Hepatocyte (in vitro differentiated cells): Measurements from ENCODE around the gene SRSF2. TPM values are rescaled to one million over a fixed set of nuclear protein-coding genes. Genes with fewer than 3 reads are reported as not detected.

Experiments
- DNase-seq: peaks from one replicate; pipeline ENCODE4 v3.0.0-alpha.2; 2016; ENCODE audit warnings: low spot score
- H2AFZ ChIP-seq: fragments of 200-600 bp; sonication (generic); 2 replicates; pipeline ENCODE4 v1.6.0; 2016; ENCODE audit warnings: antibody characterized with exemption, mild to moderate bottlenecking
- H3K27ac ChIP-seq: fragments of 200-600 bp; sonication (generic); 2 replicates; pipeline ENCODE4 v1.5.1; 2016; ENCODE audit warnings: mild to moderate bottlenecking
- H3K27me3 ChIP-seq: fragments of 200-600 bp; sonication (generic); 2 replicates; pipeline ENCODE4 v1.6.1; 2016
- H3K36me3 ChIP-seq: fragments of 200-600 bp; sonication (generic); replicated peaks from 2 replicates; pipeline ENCODE4 v1.5.1; 2016; ENCODE audit warnings: low read depth; ENCODE audit not compliant: insufficient read depth
- H3K4me1 ChIP-seq: fragments of 200-600 bp; sonication (generic); 2 replicates; pipeline ENCODE4 v1.5.1; 2016; ENCODE audit warnings: mild to moderate bottlenecking, moderate library complexity; ENCODE audit not compliant: insufficient read depth
- H3K4me2 ChIP-seq: fragments of 200-600 bp; sonication (generic); 2 replicates; pipeline ENCODE4 v1.6.0; 2016
- H3K4me3 ChIP-seq: fragments of 200-600 bp; sonication (generic); 2 replicates; pipeline ENCODE4 v1.5.1; 2016; ENCODE audit warnings: mild to moderate bottlenecking
- H3K79me2 ChIP-seq: fragments of 200-600 bp; sonication (generic); 2 replicates; pipeline ENCODE4 v1.6.0; 2017; ENCODE audit warnings: mild to moderate bottlenecking
- H3K9me2 ChIP-seq: fragments of 200-600 bp; sonication (generic); replicated peaks from 2 replicates; pipeline ENCODE4 v1.6.0; 2017; ENCODE audit warnings: mild to moderate bottlenecking; ENCODE audit not compliant: insufficient read depth
- H3K9me3 ChIP-seq: fragments of 200-600 bp; sonication (generic); 2 replicates; pipeline ENCODE4 v1.5.1; 2016; ENCODE audit warnings: low read depth, mild to moderate bottlenecking
- H4K20me1 ChIP-seq: fragments of 200-600 bp; sonication (generic); 2 replicates; pipeline ENCODE4 v1.6.0; 2016; ENCODE audit warnings: mild to moderate bottlenecking; ENCODE audit not compliant: insufficient read depth, poor library complexity, severe bottlenecking
- CTCF ChIP-seq: fragments of 200-600 bp; sonication (generic); IDR thresholded peaks from 2 replicates; pipeline ENCODE4 v1.5.1; 2016; ENCODE audit warnings: antibody characterized with exemption, mild to moderate bottlenecking; ENCODE audit not compliant: poor library complexity
- EZH2 ChIP-seq: fragments of 200-600 bp; sonication (generic); IDR thresholded peaks from 2 replicates; pipeline ENCODE4 v1.6.1; 2016; ENCODE audit warnings: antibody characterized with exemption, mild to moderate bottlenecking, borderline replicate concordance
- EZH2phosphoT487 ChIP-seq: fragments of 200-600 bp; sonication (generic); IDR thresholded peaks from one replicate; pipeline ENCODE4 v1.6.1; 2018; ENCODE audit warnings: antibody characterized with exemption, mild to moderate bottlenecking, low read depth, moderate library complexity; ENCODE audit not compliant: unreplicated experiment, severe bottlenecking
- WGBS: methylation state at CpG from one replicate; pipeline ENCODE4 v1.1.6; 2016; ENCODE audit warnings: low lambda C conversion rate; ENCODE audit errors: missing lambda C conversion rate; 5-methylcytosine and 5-hydroxymethylcytosine counted together
- polyA plus RNA-seq: library from polyadenylated mRNA; unstranded; fragments of >200 nt; fragmentation: Nextera tagmentation; extraction: Ambion mirVana; gene quantifications from 2 replicates; pipeline ENCODE4 v1.2.1, GENCODE V29; 2016
- total RNA-seq: library from RNA; depleted of rRNA; stranded (reverse); fragments of >200 nt; gene quantifications from 2 replicates; pipeline ENCODE4 v1.2.3, GENCODE V29; 2014

SRSF2 gene
- total and polyA plus RNA-seq, 2 experiments from 2014 or later, result 152 TPM

- no peaks in the 10 kb centered on the region for H3K9me3 ChIP-seq
- H3K9me2 ChIP-seq, result no peaks in the 10 kb centered on the region
- H3K27me3 ChIP-seq, result no peaks in the 10 kb centered on the region
- 80% methylated on average over 6 of the region's 6 CpGs for WGBS
- peaks cover 11% of the 10 kb centered on the region for H3K79me2 ChIP-seq
- no peak overlapping the region for H3K4me3 ChIP-seq
- H3K36me3 ChIP-seq, result peaks cover 3% of the 10 kb centered on the region
- H3K27ac ChIP-seq, result peak overlapping the region; percentile 90
- H3K4me1 ChIP-seq, result peaks cover under 1% of the 10 kb centered on the region
- no peak overlapping the region for H2AFZ ChIP-seq
- DNase-seq, result no peak
- no peaks in the 10 kb centered on the region for H4K20me1 ChIP-seq
- H3K4me2 ChIP-seq, result no peak overlapping the region
- TF ChIP-seq CTCF, result no peak
- TF ChIP-seq EZH2phosphoT487, result no peak
- no peak for TF ChIP-seq EZH2
Measured at GRCh38 chr17:76716839-76717215, 20.3 kb downstream of the SRSF2 start.

DNA sequence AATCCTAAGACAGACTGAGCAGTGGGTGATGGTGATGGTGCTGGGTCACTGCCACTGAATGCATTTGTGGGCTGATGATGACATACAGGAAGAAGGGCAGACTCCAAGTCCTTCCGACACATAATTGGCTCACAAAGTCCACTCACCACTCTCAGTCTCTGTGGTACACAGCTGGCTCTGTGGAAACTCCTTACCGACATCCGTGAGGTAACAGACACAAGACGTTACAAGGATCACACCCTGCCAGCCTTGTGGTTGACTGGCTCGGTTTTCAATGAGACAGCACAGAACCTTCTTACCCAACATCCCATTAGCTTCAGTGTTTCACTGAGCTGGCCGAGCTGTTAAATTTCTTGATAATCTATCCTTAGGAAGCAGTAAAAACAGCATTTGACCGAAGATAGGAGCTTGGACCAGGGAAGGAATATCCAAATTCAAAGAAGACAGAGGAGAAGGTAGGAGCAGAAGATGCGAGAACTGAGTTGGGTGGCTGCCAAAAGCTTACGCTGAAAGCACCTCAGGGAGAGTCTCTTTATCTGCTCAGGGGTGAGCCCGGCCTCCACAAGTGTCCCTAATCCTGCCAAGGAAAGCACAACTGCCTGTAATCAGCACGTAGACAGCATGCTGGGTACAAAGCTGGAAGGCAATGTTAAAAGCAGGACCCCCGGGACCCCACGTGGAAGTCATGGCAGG, 20.8 kb downstream of the SRSF2 start:
- DNase-seq, result peak; percentile 75
- Histone ChIP-seq H4K20me1 (no peaks in the 10 kb centered on the region), H2AFZ (no peak overlapping the region)

GRCh38 chr17:76715496-76715830, 21.7 kb downstream of the SRSF2 start:
- peaks cover 3% of the 10 kb centered on the region for H3K36me3 ChIP-seq
- no peak overlapping the region for H2AFZ ChIP-seq
- 90% methylated on average over 2 of the region's 2 CpGs for WGBS
- H3K4me1 ChIP-seq, result peaks cover 9% of the 10 kb centered on the region
- DNase-seq, result no peak
- no peaks in the 10 kb centered on the region for H3K9me2 ChIP-seq
- TF ChIP-seq EZH2phosphoT487 (no peak), EZH2 (no peak), CTCF (no peak)
- H3K4me3 ChIP-seq, result no peak overlapping the region
- peak overlapping the region; percentile 61 for H3K27ac ChIP-seq
- H3K27me3 ChIP-seq, result no peaks in the 10 kb centered on the region
- no peaks in the 10 kb centered on the region for H3K9me3 ChIP-seq
- H3K79me2 ChIP-seq, result peaks cover 4% of the 10 kb centered on the region
- H4K20me1 ChIP-seq, result no peaks in the 10 kb centered on the region
- no peak overlapping the region for H3K4me2 ChIP-seq

More for the DNA sequence above, 20.8 kb downstream of the SRSF2 start:
- TF ChIP-seq EZH2phosphoT487 (no peak), CTCF (no peak), EZH2 (no peak)
- H3K36me3 ChIP-seq, result peaks cover 3% of the 10 kb centered on the region
- peaks cover 6% of the 10 kb centered on the region for H3K79me2 ChIP-seq
- H3K9me2 ChIP-seq, result no peaks in the 10 kb centered on the region
- no peak overlapping the region for H3K4me3 ChIP-seq
- no peaks in the 10 kb centered on the region for H3K27me3 ChIP-seq
- H3K4me1 ChIP-seq, result peaks cover 5% of the 10 kb centered on the region
- H3K27ac ChIP-seq, result peak overlapping the region; percentile 90
- 75% methylated on average over 13 of the region's 13 CpGs for WGBS
- no peak overlapping the region for H3K4me2 ChIP-seq
- no peaks in the 10 kb centered on the region for H3K9me3 ChIP-seq
